Coronary artery (tissue), 2 donors: ENCODE results near the gene DGKH.

Experiments used
- DNase-seq: peaks from one replicate; pipeline ENCODE4 v3.0.0-alpha.2; 2017; ENCODE audit warnings: low spot score
- H3K27ac ChIP-seq, 2 donors: fragments of 200-600 bp; sonication (generic); one replicate each; pipeline ENCODE4 v1.5.1; 2016 to 2019
- H3K4me3 ChIP-seq: fragments of 200-600 bp; sonication (generic); 2 replicates; pipeline ENCODE4 v1.5.1; 2016; ENCODE audit warnings: mild to moderate bottlenecking, moderate library complexity
- CTCF ChIP-seq: fragments of 200-600 bp; sonication (generic); IDR thresholded peaks from one replicate; pipeline ENCODE4 v1.5.1; 2019; ENCODE audit warnings: antibody characterized with exemption

Gene DGKH

DNA sequence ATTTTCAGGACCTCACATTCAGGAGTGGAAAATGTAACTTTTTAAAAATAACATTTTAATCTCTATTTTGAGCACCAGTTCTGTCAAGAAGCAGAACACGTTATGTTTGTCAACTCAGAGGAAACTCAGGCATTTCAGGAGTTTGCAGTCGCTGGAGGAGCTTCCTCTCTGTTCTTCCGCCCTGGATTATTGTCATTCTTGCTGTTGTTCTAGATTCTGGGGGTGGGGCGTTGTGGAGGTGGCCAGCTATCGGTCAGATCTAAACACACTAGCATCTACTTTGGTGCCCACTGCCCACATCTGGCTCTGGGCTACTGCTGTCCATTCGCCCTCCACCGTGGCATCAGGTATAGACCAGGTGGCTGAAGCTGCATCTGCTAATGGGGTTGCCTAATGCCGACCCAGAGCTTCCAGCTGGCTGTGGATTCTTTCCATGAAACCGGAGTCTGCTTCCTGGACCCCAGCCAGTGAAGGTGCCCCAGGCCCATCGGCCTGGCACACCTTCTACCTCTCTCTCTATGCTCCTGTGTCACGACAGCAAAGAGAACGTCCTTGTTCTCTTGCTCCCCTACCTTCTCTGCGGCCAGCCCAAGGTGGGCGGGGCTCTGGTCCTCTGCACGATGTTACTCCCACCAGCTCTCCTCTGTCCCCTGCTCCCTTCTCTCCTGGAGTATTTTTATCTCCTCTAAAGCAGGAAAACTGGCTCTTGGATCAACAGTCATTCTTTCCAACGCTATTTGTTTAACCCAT lies 36.7 kb upstream of the DGKH start:
- no peak overlapping the region for H3K27ac ChIP-seq
- H3K4me3 ChIP-seq: peak overlapping the region; percentile 54
- TF ChIP-seq CTCF: no peak
- no peak for DNase-seq

- Histone ChIP-seq H3K4me3 (no peak overlapping the region), H3K27ac (no peak overlapping the region)
- no peak for DNase-seq
- TF ChIP-seq CTCF: no peak
These were observed 34.3 kb upstream of the DGKH start for GRCh38 chr13:42014119-42014518.

GRCh38 chr13:42017264-42017663 lies 31.2 kb upstream of the DGKH start:
- Histone ChIP-seq H3K27ac (no peak overlapping the region), H3K4me3 (no peak overlapping the region)
- no peak for DNase-seq
- TF ChIP-seq CTCF: no peak

- no peak for DNase-seq
- no peak overlapping the region for H3K4me3 ChIP-seq
- no peak overlapping the region for H3K27ac ChIP-seq
- no peak for TF ChIP-seq CTCF
These were observed 26.6 kb upstream of the DGKH start for GRCh38 chr13:42021851-42022250.

DNA sequence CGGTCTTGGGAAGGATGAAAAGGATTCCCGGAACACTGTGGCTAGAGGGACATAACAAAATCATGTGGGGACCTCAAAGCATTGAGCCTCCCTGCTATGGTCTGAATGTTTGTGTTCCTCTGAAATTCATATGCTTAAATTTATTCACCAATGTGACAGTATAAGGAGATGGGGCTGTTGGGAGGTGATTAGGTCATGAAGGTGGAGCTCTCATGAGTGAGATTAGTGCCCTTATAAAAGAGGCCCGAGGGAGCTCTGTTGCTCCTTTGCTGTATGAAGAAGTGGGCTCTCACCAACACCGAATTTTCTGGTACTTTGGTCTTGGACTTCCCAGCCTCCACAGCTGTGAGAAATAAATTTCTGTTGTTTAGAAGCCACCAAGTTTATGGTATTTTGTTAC lies 26.1 kb upstream of the DGKH start:
- H3K27ac ChIP-seq: no peak overlapping the region
- no peak overlapping the region for H3K4me3 ChIP-seq
- DNase-seq: no peak
- TF ChIP-seq CTCF: no peak

- no peak for TF ChIP-seq CTCF
- Histone ChIP-seq H3K4me3 (no peak overlapping the region), H3K27ac (no peak overlapping the region)
- no peak for DNase-seq
These were observed 25.5 kb upstream of the DGKH start for GRCh38 chr13:42022796-42023493.

DNA sequence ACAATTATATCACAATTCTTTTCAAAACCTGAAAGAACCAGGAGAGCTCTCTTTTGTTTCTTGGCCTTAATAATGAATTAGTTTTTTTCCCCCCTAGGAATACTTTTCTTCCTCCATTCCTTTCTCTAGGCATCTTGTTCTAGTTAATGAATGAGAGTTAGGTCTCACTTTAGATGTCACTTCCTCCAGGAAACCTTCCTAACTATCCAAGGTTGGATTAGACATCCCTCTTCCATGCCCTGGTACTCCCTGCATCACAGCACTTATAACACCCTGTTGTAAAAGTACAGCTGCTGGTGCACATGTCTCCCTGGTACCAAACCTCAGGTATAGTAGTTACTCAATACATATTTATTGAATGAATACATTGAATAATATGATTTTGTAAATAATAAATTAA lies 21.2 kb upstream of the DGKH start:
- TF ChIP-seq CTCF: no peak
- H3K27ac ChIP-seq: no peak overlapping the region
- DNase-seq: no peak
- H3K4me3 ChIP-seq: no peak overlapping the region
